HG03039 (cell line): ENCODE measurements around the gene HES2.
"Not testable (repeated sequence)": the region's sequence is repeated elsewhere in the genome, so short reads cannot be mapped to it uniquely, and the experiment has no call there.

Source experiments
- ATAC-seq: cut with Tn5 transposase; IDR thresholded peaks from one replicate; pipeline ENCODE4 v1.9.1; 2021; ENCODE audit warnings: mild to moderate bottlenecking, moderate library complexity; ENCODE audit not compliant: unreplicated experiment

HES2 gene

DNA sequence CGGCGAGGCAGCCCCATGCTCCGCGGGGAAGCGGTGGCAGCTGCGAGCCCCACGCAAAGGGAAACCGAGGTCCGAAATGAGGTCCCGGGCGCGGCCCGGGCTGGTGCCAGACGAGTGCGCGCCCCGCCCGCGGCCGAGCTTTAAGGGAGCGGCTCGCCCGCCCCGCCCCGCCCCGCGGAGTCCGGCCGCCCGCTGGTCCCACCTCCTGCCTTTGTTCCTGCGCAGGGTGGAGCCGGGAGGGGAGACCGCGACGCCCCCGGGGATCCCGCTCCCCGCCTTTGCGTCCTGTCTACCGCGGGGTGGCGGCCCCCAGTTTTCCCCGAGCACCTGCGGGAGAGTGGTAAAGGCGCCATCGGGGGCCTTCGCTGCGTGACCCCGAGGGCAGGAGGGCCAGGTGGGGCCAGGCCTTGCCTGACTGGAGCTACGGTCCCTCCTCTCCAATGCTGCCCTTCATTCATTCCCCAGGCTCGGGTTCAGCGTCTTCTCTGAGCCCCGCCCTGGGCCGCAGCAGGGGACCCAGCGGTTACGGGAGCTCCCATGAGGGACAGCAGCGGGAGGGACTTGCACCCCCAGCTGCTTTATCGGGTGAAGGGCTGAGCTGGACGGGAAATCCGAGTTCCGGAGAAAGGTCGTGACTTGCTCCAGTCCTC, at the start of gene HES2:
Gene HES2 (minus strand): TSS at position 116 of the 650 bp plus-strand sequence. CDS start 99 bp downstream, at position 17.
- no peak for ATAC-seq

DNA sequence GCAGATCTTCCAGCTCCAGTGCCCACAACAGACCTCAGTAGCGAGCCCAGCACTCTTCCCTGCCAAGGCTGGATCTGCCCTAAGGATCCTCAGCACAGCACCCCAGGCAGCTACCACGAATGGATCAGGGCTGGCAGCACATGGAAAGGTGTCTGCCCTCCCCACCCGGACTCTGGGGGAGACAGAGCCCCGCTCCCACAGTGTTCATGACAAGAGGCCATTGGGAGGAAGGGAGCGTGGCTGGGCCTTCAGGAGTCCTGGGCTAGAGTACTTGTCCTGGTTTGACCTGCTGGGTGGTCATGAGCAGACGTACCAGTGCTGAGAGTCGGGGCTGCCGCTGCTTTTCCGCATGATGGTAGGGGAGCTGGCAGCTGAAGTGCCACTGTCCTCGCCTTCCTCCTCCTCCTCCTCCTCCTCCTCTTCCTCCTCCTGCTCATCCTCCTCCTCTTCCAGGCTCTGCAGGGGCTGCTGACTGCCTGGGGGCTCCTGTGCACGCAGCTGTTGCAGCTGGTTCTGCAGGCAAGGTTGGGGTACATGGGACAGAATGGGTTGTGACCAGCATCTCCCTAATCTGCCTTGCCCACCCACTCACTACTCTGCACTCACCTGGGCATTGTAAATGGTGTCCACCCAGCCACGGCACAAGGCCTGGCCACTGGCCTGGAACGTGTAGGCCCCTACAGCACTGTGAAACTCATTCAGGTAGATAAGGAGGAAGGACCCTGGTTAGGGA, 49.2 kb upstream of the HES2 start:
- no peak for ATAC-seq

GRCh38 chr1:6467744-6468688, 48.3 kb upstream of the HES2 start:
- no peak for ATAC-seq

- no peak for ATAC-seq
These were observed 47.5 kb upstream of the HES2 start for GRCh38 chr1:6467224-6467623.

- ATAC-seq = no peak
These were observed 47.0 kb upstream of the HES2 start for GRCh38 chr1:6466751-6467150.

DNA sequence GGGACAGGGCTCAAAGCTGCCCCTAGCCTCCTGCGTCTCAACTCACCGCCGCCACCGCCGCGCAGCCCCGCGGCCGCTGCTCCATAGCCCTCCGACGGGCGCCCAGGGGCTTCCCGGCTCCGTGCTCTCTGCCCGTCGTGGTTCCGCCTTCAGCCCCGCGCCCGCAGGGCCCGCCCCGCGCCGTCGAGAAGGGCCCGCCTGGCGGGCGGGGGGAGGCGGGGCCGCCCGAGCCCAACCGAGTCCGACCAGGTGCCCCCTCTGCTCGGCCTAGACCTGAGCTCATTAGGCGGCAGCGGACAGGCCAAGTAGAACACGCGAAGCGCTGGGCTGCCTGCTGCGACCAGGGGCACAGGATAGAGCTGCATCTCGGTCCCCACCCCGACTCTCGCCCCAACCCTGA, 46.3 kb upstream of the HES2 start, which contains the start of gene TNFRSF25:
Gene TNFRSF25 (minus strand): TSS at position 151 of the 400 bp plus-strand sequence. CDS start 66 bp downstream, at position 85.
- no peak for ATAC-seq

DNA sequence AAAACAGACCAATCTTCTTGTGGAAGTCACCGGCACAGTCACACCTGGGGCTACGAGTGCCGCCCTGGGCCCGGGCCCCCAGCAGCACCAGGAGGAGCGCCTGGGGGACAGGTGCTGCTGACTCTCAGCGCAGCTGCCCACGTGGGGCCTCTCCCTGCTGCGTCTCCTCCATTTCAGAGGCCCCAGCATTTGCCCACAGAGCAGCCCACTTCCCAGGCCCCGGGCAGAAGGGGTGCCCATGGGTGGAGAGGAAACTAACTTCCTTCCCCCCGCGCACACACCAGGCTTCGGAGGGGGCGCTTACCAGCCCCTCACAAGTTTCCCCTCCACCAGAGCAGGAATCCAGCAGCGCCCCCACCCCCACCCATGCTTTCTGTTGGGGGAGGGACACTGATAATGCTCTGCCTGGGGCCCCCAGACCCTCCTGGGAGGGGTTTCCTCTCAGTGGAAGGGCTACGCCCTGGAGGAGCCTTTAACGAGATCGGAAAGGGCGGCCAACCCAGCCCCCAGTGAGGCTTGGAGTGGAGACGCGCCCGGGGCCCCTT, 45.8 kb upstream of the HES2 start:
- no peak for ATAC-seq

DNA sequence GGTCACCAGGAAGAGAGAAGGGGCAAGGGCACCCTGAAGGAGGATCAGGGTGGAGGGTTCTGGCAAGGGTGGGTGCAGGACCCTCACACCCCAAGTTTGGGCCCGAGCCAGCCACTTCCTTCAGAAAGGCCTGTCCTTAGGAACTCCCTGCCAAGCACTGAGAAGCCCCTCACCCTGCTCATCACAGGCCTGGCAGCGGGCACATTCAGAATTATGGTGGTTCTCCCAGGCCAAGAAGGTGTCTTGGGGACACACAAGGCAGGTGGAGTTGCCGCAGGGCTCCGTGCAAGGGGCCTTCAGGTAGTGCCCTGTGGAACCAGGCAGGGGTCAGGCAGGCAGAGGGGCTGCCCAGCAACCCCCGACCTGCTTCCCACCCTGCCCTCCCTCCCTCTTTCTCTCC, 45.2 kb upstream of the HES2 start:
- no peak for ATAC-seq

GRCh38 chr1:6464514-6464836, 44.8 kb upstream of the HES2 start:
- ATAC-seq = no peak

DNA sequence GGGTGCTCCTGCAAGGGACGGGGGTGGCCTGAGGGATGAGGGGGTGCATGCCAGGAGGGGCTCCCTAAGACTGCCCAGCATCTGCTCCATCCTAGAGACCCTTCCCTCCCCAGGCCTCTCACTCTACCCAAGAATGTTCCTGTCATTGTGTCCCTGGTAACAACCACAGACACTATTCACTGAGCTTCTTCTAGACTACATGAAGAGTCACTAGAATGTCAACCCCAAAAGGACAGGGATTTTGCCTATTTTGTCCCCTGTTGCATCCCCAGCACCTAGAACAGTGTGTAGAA, 43.3 kb upstream of the HES2 start:
- ATAC-seq = no peak

DNA sequence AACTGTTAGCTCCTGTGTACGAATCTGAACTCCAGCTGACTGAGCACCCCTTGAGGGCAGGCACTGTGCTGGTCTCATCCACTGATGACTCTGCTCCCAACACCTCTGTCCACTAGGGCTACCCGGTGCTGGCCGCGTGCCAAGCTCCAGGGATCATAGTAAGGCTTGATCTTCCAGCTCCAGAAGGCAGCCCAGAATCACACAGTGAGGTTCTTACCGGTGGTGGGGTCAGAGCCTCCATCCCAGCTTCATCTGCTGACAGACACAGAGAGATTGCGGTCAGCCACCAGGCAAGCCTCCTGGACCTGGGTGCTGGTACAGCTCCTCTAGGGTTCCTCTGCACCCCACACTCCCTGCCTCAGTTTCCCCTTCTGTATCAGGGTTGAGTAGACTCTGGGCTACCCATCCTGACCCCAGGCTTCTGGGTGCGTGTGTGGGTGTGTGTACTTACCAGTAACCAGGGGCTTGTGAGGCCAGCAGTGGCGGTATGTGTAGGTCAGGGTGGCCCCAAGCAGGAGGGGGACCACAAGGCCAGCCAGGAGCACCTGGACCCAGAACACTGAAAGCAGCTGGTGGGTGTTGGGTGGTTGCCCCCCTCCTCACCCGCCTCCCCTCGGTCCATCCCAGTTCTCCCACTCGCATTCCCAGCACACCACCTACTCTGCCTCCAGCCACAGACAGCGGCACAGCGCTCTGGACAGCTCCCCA, 42.8 kb upstream of the HES2 start:
- no peak for ATAC-seq

- ATAC-seq = no peak
These were observed 42.1 kb upstream of the HES2 start for GRCh38 chr1:6461538-6462411.

- no peak for ATAC-seq
These were observed 41.4 kb upstream of the HES2 start for GRCh38 chr1:6461051-6461530.

- ATAC-seq = no peak
These were observed 40.8 kb upstream of the HES2 start for GRCh38 chr1:6460301-6461050.

- ATAC-seq = no peak
These were observed 40.1 kb upstream of the HES2 start for GRCh38 chr1:6459850-6460265.

GRCh38 chr1:6456800-6457466, 37.2 kb upstream of the HES2 start:
- no peak for ATAC-seq

DNA sequence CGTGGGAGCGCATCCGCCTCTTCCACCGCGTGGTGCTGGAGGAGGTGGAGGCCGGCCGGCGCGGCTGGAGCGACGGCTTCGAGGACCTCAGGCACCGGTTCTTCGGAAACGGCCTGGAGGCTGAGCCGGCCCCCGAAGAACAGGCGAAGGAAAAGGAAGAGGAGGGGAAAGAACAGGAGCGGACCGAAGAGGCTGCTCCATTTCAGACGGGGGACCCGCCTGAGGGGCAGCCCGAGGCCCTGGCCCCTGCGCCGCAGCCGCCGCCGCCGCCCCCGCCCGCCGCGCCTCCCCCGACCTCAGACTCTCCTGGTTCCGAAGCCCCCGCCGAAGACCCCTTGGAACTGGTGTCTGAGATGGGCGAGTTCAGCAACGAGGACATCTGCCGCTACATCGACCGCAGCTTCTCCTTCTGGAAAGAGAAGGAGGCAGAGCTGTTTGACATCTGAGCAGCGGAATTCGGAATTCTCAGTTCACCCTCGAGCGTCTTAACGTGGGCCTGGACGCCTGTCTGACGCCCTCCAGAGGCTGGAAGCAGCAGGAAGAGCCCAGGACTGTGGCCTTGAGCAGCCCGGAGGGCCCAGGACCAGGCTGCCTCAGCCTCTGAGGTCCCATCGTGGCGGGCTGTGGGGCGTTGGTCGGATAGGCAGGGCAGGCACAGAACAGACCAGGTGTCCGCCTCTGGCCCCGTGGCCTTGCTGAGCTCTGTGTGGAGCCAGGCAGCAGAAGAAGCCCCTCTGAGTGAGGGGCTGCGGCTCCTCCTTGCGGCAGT, 36.2 kb upstream of the HES2 start:
- not testable (repeated sequence) for ATAC-seq
